CD4-positive, alpha-beta T cell treated with Interferon alpha-2 for 1 hour (primary cell): Measurements from ENCODE around the gene MRPS34.

Source experiments
- DNase-seq, 2 donors: peaks; one replicate each; pipeline ENCODE4 v3.0.0-alpha.2; 2020 to 2022

Gene MRPS34

GRCh38 chr16:1768767-1769401 is 4.0 kb downstream of the MRPS34 start:
- no peak for DNase-seq

- no peak for DNase-seq
These were observed 4.7 kb downstream of the MRPS34 start for GRCh38 chr16:1768061-1768766.

- DNase-seq: no peak
These were observed 5.6 kb downstream of the MRPS34 start for GRCh38 chr16:1767116-1767994.

- DNase-seq: no peak
These were observed 6.2 kb downstream of the MRPS34 start for GRCh38 chr16:1766701-1767100.

GRCh38 chr16:1766231-1766630 is 6.7 kb downstream of the MRPS34 start:
- DNase-seq: no peak

- no peak for DNase-seq
These were observed 7.1 kb downstream of the MRPS34 start for GRCh38 chr16:1765826-1766225.

- DNase-seq: no peak
These were observed 8.0 kb downstream of the MRPS34 start for GRCh38 chr16:1764971-1765370.

- DNase-seq: no peak
These were observed 9.1 kb downstream of the MRPS34 start for GRCh38 chr16:1763521-1764511.

GRCh38 chr16:1762879-1763520 is 9.9 kb downstream of the MRPS34 start:
- no peak for DNase-seq

GRCh38 chr16:1762196-1762878 is 10.6 kb downstream of the MRPS34 start:
- no peak for DNase-seq

GRCh38 chr16:1761751-1762150 is 11.2 kb downstream of the MRPS34 start:
- no peak for DNase-seq

GRCh38 chr16:1760911-1761310 is 12.0 kb downstream of the MRPS34 start:
- DNase-seq: no peak

GRCh38 chr16:1759511-1759910 is 13.4 kb downstream of the MRPS34 start:
- DNase-seq: no peak

- no peak for DNase-seq
These were observed 14.0 kb downstream of the MRPS34 start for GRCh38 chr16:1758923-1759322.

- no peak for DNase-seq
These were observed 15.0 kb downstream of the MRPS34 start for GRCh38 chr16:1757714-1758461.

GRCh38 chr16:1754204-1754603 is 18.7 kb downstream of the MRPS34 start:
- no peak for DNase-seq

GRCh38 chr16:1752853-1753252 is 20.1 kb downstream of the MRPS34 start:
- no peak for DNase-seq

GRCh38 chr16:1751946-1752345 is 21.0 kb downstream of the MRPS34 start:
- DNase-seq: no peak

GRCh38 chr16:1749152-1750117 is 23.5 kb downstream of the MRPS34 start:
- DNase-seq: no peak
